LNCaP clone FGC (cell line): ENCODE results near the gene CCDC154.

Experiments used
- DNase-seq: peaks from one replicate; pipeline ENCODE4 v3.0.0-alpha.2; 2011; ENCODE audit warnings: low read depth
- H3K4me3 ChIP-seq: 2 replicates; pipeline ENCODE4 v1.5.1; 2011; ENCODE audit warnings: mild to moderate bottlenecking, low read depth, low read length, control low read depth
- CTCF ChIP-seq: IDR thresholded peaks from 2 replicates; pipeline ENCODE4 v1.5.1; 2012; ENCODE audit warnings: mild to moderate bottlenecking; ENCODE audit not compliant: control insufficient read depth, insufficient read depth; ENCODE audit errors: extremely low read depth

Gene CCDC154

GRCh38 chr16:1394367-1394951 lies 49.9 kb downstream of the CCDC154 start:
- DNase-seq: no peak
- H3K4me3 ChIP-seq: no peak overlapping the region
- TF ChIP-seq CTCF: no peak

- TF ChIP-seq CTCF: no peak
- no peak for DNase-seq
- no peak overlapping the region for H3K4me3 ChIP-seq
These were observed 50.7 kb downstream of the CCDC154 start for GRCh38 chr16:1393613-1394176.

GRCh38 chr16:1392826-1393225 lies 51.5 kb downstream of the CCDC154 start:
- DNase-seq: no peak
- TF ChIP-seq CTCF: no peak
- no peak overlapping the region for H3K4me3 ChIP-seq

GRCh38 chr16:1390239-1390779 lies 54.0 kb downstream of the CCDC154 start:
- no peak overlapping the region for H3K4me3 ChIP-seq
- TF ChIP-seq CTCF: no peak
- no peak for DNase-seq

- no peak overlapping the region for H3K4me3 ChIP-seq
These were observed 54.6 kb downstream of the CCDC154 start for GRCh38 chr16:1389762-1390161.

GRCh38 chr16:1387331-1387730 lies 57.0 kb downstream of the CCDC154 start:
- DNase-seq: no peak
- no peak for TF ChIP-seq CTCF
- H3K4me3 ChIP-seq: no peak overlapping the region

More at GRCh38 chr16:1389762-1390161, 54.6 kb downstream of the CCDC154 start:
- no peak for TF ChIP-seq CTCF
- DNase-seq: no peak

GRCh38 chr16:1385232-1385631 lies 59.1 kb downstream of the CCDC154 start:
- DNase-seq: no peak
- no peak for TF ChIP-seq CTCF
- no peak overlapping the region for H3K4me3 ChIP-seq
